Uterus (tissue), 4 donors: Measurements from ENCODE around the gene RGS7. TPM values are rescaled to one million over a fixed set of nuclear protein-coding genes. Genes with fewer than 3 reads are reported as not detected.

Experiments
- DNase-seq, 2 donors: peaks; one replicate each; pipeline ENCODE4 v3.0.0-alpha.2; 2019 to 2020
- H3K27ac ChIP-seq, 2 donors: fragments of 200-600 bp; sonication (generic); 1 replicate in 1 of 2; 2 replicates in 1 of 2; pipeline ENCODE4 v1.5.1; 2016 to 2018
- H3K27me3 ChIP-seq, 2 donors: fragments of 200-600 bp; sonication (generic); one replicate each; pipeline ENCODE4 v1.5.1; 2018 to 2019; ENCODE audit warnings: control low read depth in 1 of 2
- H3K36me3 ChIP-seq, 2 donors: fragments of 200-600 bp; sonication (generic); one replicate each; pipeline ENCODE4 v1.5.1; 2019; ENCODE audit warnings: control low read depth in 1 of 2
- H3K4me1 ChIP-seq, 2 donors: fragments of 200-600 bp; sonication (generic); one replicate each; pipeline ENCODE4 v1.5.1; 2018 to 2019; ENCODE audit warnings: control low read depth in 1 of 2
- H3K4me3 ChIP-seq, 2 donors: fragments of 200-600 bp; sonication (generic); 1 replicate in 1 of 2; 2 replicates in 1 of 2; pipeline ENCODE4 v1.5.1; 2018 to 2019; ENCODE audit warnings: mild to moderate bottlenecking in 1 of 2
- H3K9me3 ChIP-seq, 2 donors: fragments of 200-600 bp; sonication (generic); one replicate each; pipeline ENCODE4 v1.5.1; 2019; ENCODE audit warnings: control low read depth in 1 of 2
- CTCF ChIP-seq, 4 experiments: fragments of 200-600 bp in 2 of 4; fragments of 450-650 bp in 2 of 4; sonication (generic) in 2 of 4; IDR thresholded peaks; one replicate each; pipeline ENCODE4 v1.5.1; 2016 to 2019; ENCODE audit warnings: antibody characterized with exemption in 4 of 4, mild to moderate bottlenecking in 2 of 4, moderate library complexity in 1 of 4
- POLR2A ChIP-seq, 2 donors: fragments of 450-650 bp; IDR thresholded peaks; one replicate each; pipeline ENCODE4 v1.6.1; 2016; ENCODE audit warnings: antibody characterized with exemption in 2 of 2, mild to moderate bottlenecking in 1 of 2, moderate library complexity in 1 of 2
- intact Hi-C: fragments of 100-400 bp; cut with DNase I; formaldehyde crosslinking; loops from one replicate; pipeline ENCODE4 v1.15.1; 2023; ENCODE audit warnings: low total_unique reads
- total RNA-seq, 4 donors: library from RNA; depleted of rRNA in 3 of 4; stranded (reverse); fragments of >200 nt in 3 of 4; gene quantifications; one replicate each; pipeline versions ENCODE4 v1.1.0 to v1.2.4, GENCODE V29; 2014 to 2023
- donor health status: DM: yes; HTN: yes; CAD: no.

RGS7 gene
- total RNA-seq, 4 donors from 2014 or later = 0.62 TPM; not detected in 3

- TF ChIP-seq POLR2A (IDR thresholded peaks at IDR 0.05) = no peak
- no peak for TF ChIP-seq CTCF (IDR thresholded peaks at IDR 0.05)
- no peak overlapping the region for H3K4me3 ChIP-seq
- H3K27me3 ChIP-seq = no peaks in the 10 kb centered on the region
- H3K9me3 ChIP-seq = no peaks in the 10 kb centered on the region
- no peak overlapping the region for H3K27ac ChIP-seq
- no peak for DNase-seq
- intact Hi-C loops = no loop called here
- H3K36me3 ChIP-seq = no peaks in the 10 kb centered on the region
- no peaks in the 10 kb centered on the region for H3K4me1 ChIP-seq
Observed at GRCh38 chr1:241086686-241087085, 270.3 kb downstream of the RGS7 start.

GRCh38 chr1:241083285-241083684 is 273.7 kb downstream of the RGS7 start:
- no peaks in the 10 kb centered on the region for H3K4me1 ChIP-seq
- no peaks in the 10 kb centered on the region for H3K27me3 ChIP-seq
- no peak for TF ChIP-seq CTCF (IDR thresholded peaks at IDR 0.05)
- no peak for TF ChIP-seq POLR2A (IDR thresholded peaks at IDR 0.05)
- no peaks in the 10 kb centered on the region for H3K9me3 ChIP-seq
- intact Hi-C loops = no loop called here
- DNase-seq = no peak
- no peak overlapping the region for H3K4me3 ChIP-seq
- no peak overlapping the region for H3K27ac ChIP-seq
- H3K36me3 ChIP-seq = no peaks in the 10 kb centered on the region

GRCh38 chr1:241081473-241081872 is 275.5 kb downstream of the RGS7 start:
- no peaks in the 10 kb centered on the region for H3K27me3 ChIP-seq
- DNase-seq = no peak
- no peak overlapping the region for H3K4me3 ChIP-seq
- no peaks in the 10 kb centered on the region for H3K9me3 ChIP-seq
- no peaks in the 10 kb centered on the region for H3K4me1 ChIP-seq
- TF ChIP-seq POLR2A (IDR thresholded peaks at IDR 0.05) (no peak), CTCF (IDR thresholded peaks at IDR 0.05) (no peak)
- no peak overlapping the region for H3K27ac ChIP-seq
- H3K36me3 ChIP-seq = no peaks in the 10 kb centered on the region
- intact Hi-C loops = no loop called here

GRCh38 chr1:241079459-241079858 is 277.5 kb downstream of the RGS7 start:
- TF ChIP-seq POLR2A (IDR thresholded peaks at IDR 0.05) (no peak), CTCF (IDR thresholded peaks at IDR 0.05) (no peak)
- H3K27ac ChIP-seq = no peak overlapping the region
- H3K9me3 ChIP-seq = no peaks in the 10 kb centered on the region
- H3K36me3 ChIP-seq = no peaks in the 10 kb centered on the region
- no peaks in the 10 kb centered on the region for H3K4me1 ChIP-seq
- H3K4me3 ChIP-seq = no peak overlapping the region
- H3K27me3 ChIP-seq = no peaks in the 10 kb centered on the region
- intact Hi-C loops = no loop called here
- no peak for DNase-seq

- TF ChIP-seq CTCF (IDR thresholded peaks at IDR 0.05) (no peak), POLR2A (IDR thresholded peaks at IDR 0.05) (no peak)
- no peak overlapping the region for H3K27ac ChIP-seq
- no peaks in the 10 kb centered on the region for H3K4me1 ChIP-seq
- intact Hi-C loops = no loop called here
- H3K4me3 ChIP-seq = no peak overlapping the region
- no peaks in the 10 kb centered on the region for H3K9me3 ChIP-seq
- DNase-seq = no peak
- no peaks in the 10 kb centered on the region for H3K27me3 ChIP-seq
- H3K36me3 ChIP-seq = no peaks in the 10 kb centered on the region
Observed at GRCh38 chr1:241079047-241079446, 278.0 kb downstream of the RGS7 start.
